Measurements from ENCODE around the gene CIB2. TPM values are rescaled to one million over a fixed set of nuclear protein-coding genes. Genes with fewer than 3 reads are reported as not detected.

CIB2 gene
- total and polyA plus RNA-seq, 11 donors = 3.3 to 18.5 (median 9.1) TPM

- DNase-seq = no peak
- no peak for ATAC-seq
- H3K36me3 ChIP-seq = peaks cover 0 to 4% (median 0%) of the 10 kb centered on the region in 9 donors
- no peak overlapping the region for H3K27ac ChIP-seq
- H3K9me3 ChIP-seq = no peaks in the 10 kb centered on the region
- no peak overlapping the region for H3K4me3 ChIP-seq
- no peaks in the 10 kb centered on the region for H3K27me3 ChIP-seq
- TF ChIP-seq, protein P1, sequence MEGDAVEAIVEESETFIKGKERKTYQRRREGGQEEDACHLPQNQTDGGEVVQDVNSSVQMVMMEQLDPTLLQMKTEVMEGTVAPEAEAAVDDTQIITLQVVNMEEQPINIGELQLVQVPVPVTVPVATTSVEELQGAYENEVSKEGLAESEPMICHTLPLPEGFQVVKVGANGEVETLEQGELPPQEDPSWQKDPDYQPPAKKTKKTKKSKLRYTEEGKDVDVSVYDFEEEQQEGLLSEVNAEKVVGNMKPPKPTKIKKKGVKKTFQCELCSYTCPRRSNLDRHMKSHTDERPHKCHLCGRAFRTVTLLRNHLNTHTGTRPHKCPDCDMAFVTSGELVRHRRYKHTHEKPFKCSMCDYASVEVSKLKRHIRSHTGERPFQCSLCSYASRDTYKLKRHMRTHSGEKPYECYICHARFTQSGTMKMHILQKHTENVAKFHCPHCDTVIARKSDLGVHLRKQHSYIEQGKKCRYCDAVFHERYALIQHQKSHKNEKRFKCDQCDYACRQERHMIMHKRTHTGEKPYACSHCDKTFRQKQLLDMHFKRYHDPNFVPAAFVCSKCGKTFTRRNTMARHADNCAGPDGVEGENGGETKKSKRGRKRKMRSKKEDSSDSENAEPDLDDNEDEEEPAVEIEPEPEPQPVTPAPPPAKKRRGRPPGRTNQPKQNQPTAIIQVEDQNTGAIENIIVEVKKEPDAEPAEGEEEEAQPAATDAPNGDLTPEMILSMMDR (IDR thresholded peaks at IDR 0.05) = no peak
- TF ChIP-seq POLR2A (IDR thresholded peaks at IDR 0.05) = no peak
- H3K4me1 ChIP-seq = peaks cover 0 to 51% (median 26%) of the 10 kb centered on the region in 12 donors
- 87 to 94% (median 91%) methylated on average over 9 to 11 of the region's 11 CpGs for WGBS, 4 donors
- intact Hi-C loops (cut with DNase I) = loop anchor here in 5 of 10 donors (5.0 to 10.0 kb wide), 5 partner anchors 42 to 87 kb away; no protein-coding TSS in a partner anchor
Observed at GRCh38 chr15:78079298-78080087, 51.8 kb downstream of the CIB2 start.

DNA sequence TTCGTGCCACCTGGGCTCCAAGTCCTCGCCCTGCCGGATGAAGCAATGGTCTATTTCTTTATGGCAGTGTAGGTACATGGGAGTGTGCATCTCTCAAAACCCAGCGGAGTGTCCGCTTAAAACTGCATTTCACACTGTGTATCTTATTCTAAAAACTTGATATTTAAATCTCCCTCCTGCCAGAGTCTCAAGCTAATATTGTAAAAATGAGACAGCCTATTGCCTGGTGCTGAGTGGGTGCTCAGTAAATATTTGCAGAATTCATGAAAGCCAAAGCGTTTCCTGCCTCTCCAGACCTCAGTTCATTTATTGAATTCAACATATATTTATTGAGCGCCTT is 53.4 kb downstream of the CIB2 start:
- ATAC-seq (no peak), DNase-seq (no peak)
- peak overlapping the region in 11 of 12 donors; percentile 84 to 100 (median 91) for H3K4me3 ChIP-seq
- no peaks in the 10 kb centered on the region for H3K9me3 ChIP-seq
- intact Hi-C loops (cut with DNase I) = loop anchor here in 5 of 10 donors (5.0 to 10.0 kb wide), 5 partner anchors 41 to 86 kb away; no protein-coding TSS in a partner anchor
- WGBS, 4 donors = 25 to 39% (median 32%) methylated on average over 7 of the region's 7 CpGs
- H3K27me3 ChIP-seq = no peaks in the 10 kb centered on the region
- peak overlapping the region in 10 of 12 donors; percentile 38 to 90 (median 78) for H3K27ac ChIP-seq
- peaks cover 0 to 5% (median 0%) of the 10 kb centered on the region in 9 donors for H3K36me3 ChIP-seq
- H3K4me1 ChIP-seq = peaks cover 0 to 52% (median 27%) of the 10 kb centered on the region in 12 donors
- TF ChIP-seq, protein P1 (IDR thresholded peaks at IDR 0.05) = peak in 1 of 12 donors; percentile 7
- no peak for TF ChIP-seq POLR2A (IDR thresholded peaks at IDR 0.05)

- ATAC-seq = peak; percentile 20 to 78 (median 64)
- peak; percentile 63 to 89 (median 75) for DNase-seq
- Histone ChIP-seq H3K27ac (peak within 1 kb of the TSS; percentile 73 to 97 (median 90)), H3K4me3 (peak within 1 kb of the TSS; percentile 73 to 100 (median 90)), H3K4me1 (peaks cover 0 to 52% (median 30%) of the 10 kb centered on the region in 12 donors), H3K36me3 (peaks cover 0 to 5% (median 0%) of the 10 kb centered on the region in 9 donors), H3K9me3 (no peaks in the 10 kb centered on the region), H3K27me3 (no peaks in the 10 kb centered on the region)
- TF ChIP-seq, protein P1 (IDR thresholded peaks at IDR 0.05) = peak in 3 of 12 donors; percentile 1 to 23 (median 7)
- TF ChIP-seq POLR2A (IDR thresholded peaks at IDR 0.05) = no peak
- intact Hi-C loops (cut with DNase I) = loop anchor here in 5 of 10 donors (5.0 to 10.0 kb wide), 5 partner anchors 40 to 85 kb away; no protein-coding TSS in a partner anchor
- WGBS, 4 donors = 1 to 5% (median 2%) methylated on average over 23 to 103 of the region's 104 CpGs
Observed at GRCh38 chr15:78077053-78077870, 54.0 kb downstream of the CIB2 start, which contains the start of gene TBC1D2B. TBC1D2B (minus strand) TSS chr15:78077711; CDS start chr15:78077652, 59 bp downstream.

Measured in heart left ventricle (tissue), 16 donors.